ENCODE results near the gene HRAS. TPM values are rescaled to one million over a fixed set of nuclear protein-coding genes. Genes with fewer than 3 reads are reported as not detected.
A peak's percentile ranks its signal among the peaks of the same experiment; 100 is the strongest.

The HRAS gene
- total RNA-seq, 1 experiment from 2014 or later = 104 TPM

DNA sequence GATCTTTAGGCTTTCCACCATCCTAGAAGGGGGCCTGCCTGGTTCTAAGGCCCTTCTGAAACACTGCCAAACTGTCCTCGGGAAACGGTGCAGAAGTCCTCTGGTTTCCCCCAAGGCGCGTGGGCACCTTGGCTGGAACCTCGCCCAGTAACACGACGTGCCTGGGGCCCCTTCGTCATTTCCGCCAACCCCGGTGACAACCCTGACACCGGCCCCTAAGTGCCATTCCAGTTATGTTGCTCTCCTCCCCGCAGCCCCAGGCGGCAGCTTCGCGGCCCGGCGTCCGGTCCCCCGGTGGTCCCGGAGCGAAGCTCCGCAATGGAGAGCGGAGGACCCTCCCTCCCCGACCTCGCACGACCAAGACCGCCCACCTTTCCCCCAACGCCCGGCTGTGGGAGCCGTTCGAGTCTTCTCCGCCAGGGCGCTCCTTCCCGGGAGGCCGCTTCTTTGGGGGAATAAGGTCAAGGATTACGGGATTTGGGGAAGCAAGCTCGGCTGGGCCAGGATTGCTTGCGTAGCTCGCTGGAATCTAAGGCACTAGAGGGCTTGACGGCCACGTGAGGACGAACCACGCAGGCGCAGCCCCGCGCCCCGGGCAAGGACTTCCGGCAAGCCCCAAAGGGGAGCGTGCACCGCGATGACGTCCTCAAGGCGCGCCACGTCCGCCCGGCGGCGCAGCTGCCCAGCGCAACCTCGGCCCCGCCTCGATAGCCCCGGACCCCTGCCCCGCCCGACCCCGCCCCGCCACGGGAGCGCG, 29.0 kb downstream of the HRAS start:
- H3K79me2 ChIP-seq (ENCODE audit: insufficient read depth, low read length) = peaks cover 43% of the 10 kb centered on the region
- ATAC-seq = peak; percentile 85
- no peaks in the 10 kb centered on the region for H3K27me3 ChIP-seq (ENCODE audit: insufficient read depth, low read length)
- BruUV-seq (replicated peaks) = TSS peak; percentile 71
- peak; percentile 91 for DNase-seq (ENCODE audit: low read depth, low spot score)
- no peaks in the 10 kb centered on the region for H3K9me2 ChIP-seq (ENCODE audit: insufficient read depth)
- H3K9me3 ChIP-seq (ENCODE audit: control insufficient read depth in 1 of 2, insufficient read depth in 1 of 2, low read depth in 1 of 2, low read length in 2 of 2) = no peaks in the 10 kb centered on the region; a peak in 1 of 4 replicates
- peak overlapping the region; percentile 95 for H3K27ac ChIP-seq (ENCODE audit: low read depth, low read length)
- POLR2A ChIA-PET = interaction anchor here (1.0 to 1.3 kb wide), 3 partner anchors 14 to 100 kb away, joined by 4 to 8 read pairs (median 5); partner anchors contain the start of gene LRRC56
- RAD21 ChIA-PET (ENCODE audit: low non-redundant PET in 1 of 2, low total read pairs in 2 of 2, uncharacterized antibody in 2 of 2, unreplicated experiment in 2 of 2) = no interaction called here
- peak overlapping the region; percentile 99 for H3K9ac ChIP-seq (ENCODE audit: low read length)
- peak overlapping the region; percentile 95 for H3K4me2 ChIP-seq (ENCODE audit: low read length)
- intact Hi-C loops (cut with micrococcal nuclease) = loop anchor here (2.0 to 5.0 kb wide), 3 partner anchors 30 to 112 kb away; partner anchors contain the start of genes LRRC56 and PKP3
- no peak overlapping the region for H2AFZ ChIP-seq (ENCODE audit: low read depth, low read length, poor library complexity, severe bottlenecking)
- peaks cover 6 to 22% of the 10 kb centered on the region in 2 experiments; a peak in 3 of 4 replicates for H3K4me1 ChIP-seq (ENCODE audit: control insufficient read depth in 1 of 2, insufficient read depth in 2 of 2, low read length in 2 of 2)
- CTCF ChIA-PET = no interaction called here
- peak overlapping the region; percentile 96 to 98 for H3K4me3 ChIP-seq (replicated peaks in 1 of 2; ENCODE audit: low read depth in 1 of 2, low read length in 2 of 2)
- TF ChIP-seq SIN3A (IDR thresholded peaks at IDR 0.05; ENCODE audit: low read depth) (peak; percentile 77; the same call in 1 of the 2 replicates), EGR1 (IDR thresholded peaks at IDR 0.05; ENCODE audit: low read depth) (peak; percentile 71), RAD21 (IDR thresholded peaks at IDR 0.05; ENCODE audit: low read depth) (no peak), CBX3 (IDR thresholded peaks at IDR 0.05; ENCODE audit: low read depth) (no peak), JUND (IDR thresholded peaks at IDR 0.05) (no peak), SRF (IDR thresholded peaks at IDR 0.05; ENCODE audit: low read depth) (peak; percentile 97), ZFX (IDR thresholded peaks at IDR 0.05) (no peak), MAX (IDR thresholded peaks at IDR 0.05) (peak; percentile 91), POLR2AphosphoS5 (IDR thresholded peaks at IDR 0.05; ENCODE audit: low read depth, low read length) (no peak; the same call in none of the 2 replicates), POLR2A (IDR thresholded peaks at IDR 0.05; ENCODE audit: borderline replicate concordance, extremely low read depth, insufficient read depth, insufficient read length) (peak; percentile 64), ZNF274 (IDR thresholded peaks at IDR 0.05; ENCODE audit: low read depth, low read length) (no peak), EZH2phosphoT487 (IDR thresholded peaks at IDR 0.05; ENCODE audit: borderline replicate concordance) (no peak), ATF3 (IDR thresholded peaks at IDR 0.05) (no peak)
- TF ChIP-seq, protein P1, sequence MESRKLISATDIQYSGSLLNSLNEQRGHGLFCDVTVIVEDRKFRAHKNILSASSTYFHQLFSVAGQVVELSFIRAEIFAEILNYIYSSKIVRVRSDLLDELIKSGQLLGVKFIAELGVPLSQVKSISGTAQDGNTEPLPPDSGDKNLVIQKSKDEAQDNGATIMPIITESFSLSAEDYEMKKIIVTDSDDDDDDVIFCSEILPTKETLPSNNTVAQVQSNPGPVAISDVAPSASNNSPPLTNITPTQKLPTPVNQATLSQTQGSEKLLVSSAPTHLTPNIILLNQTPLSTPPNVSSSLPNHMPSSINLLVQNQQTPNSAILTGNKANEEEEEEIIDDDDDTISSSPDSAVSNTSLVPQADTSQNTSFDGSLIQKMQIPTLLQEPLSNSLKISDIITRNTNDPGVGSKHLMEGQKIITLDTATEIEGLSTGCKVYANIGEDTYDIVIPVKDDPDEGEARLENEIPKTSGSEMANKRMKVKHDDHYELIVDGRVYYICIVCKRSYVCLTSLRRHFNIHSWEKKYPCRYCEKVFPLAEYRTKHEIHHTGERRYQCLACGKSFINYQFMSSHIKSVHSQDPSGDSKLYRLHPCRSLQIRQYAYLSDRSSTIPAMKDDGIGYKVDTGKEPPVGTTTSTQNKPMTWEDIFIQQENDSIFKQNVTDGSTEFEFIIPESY (IDR thresholded peaks at IDR 0.05; ENCODE audit: extremely low read depth, insufficient replicate concordance, low read length) = no peak
- no peaks in the 10 kb centered on the region for H4K20me1 ChIP-seq (ENCODE audit: insufficient read depth)
- H3K36me3 ChIP-seq (ENCODE audit: control insufficient read depth in 1 of 2, insufficient read depth in 2 of 2, low read length in 2 of 2) = peaks cover 0 to 19% of the 10 kb centered on the region in 2 experiments; a peak in 3 of 4 replicates

All from HCT116 (cell line).